Caco-2 (cell line): ENCODE data around the gene ATG12. TPM values are rescaled to one million over a fixed set of nuclear protein-coding genes. Genes with fewer than 3 reads are reported as not detected.

Experiments
- BruUV-seq: library from RNA; stranded (reverse); fragments of 400-500 nt; replicated peaks from 2 replicates; lab custom pipeline; 2021; lab: Mats Ljungman, UMichigan
- CTCF ChIA-PET: fragments of 300-600 bp; sonication (Branson Sonifier 250); formaldehyde crosslinking; loops from one replicate; lab custom pipeline; 2022; ENCODE audit warnings: antibody characterized with exemption; lab: Charles Lee
- POLR2A ChIA-PET: fragments of 300-600 bp; sonication (Branson Sonifier 250); formaldehyde crosslinking; loops from one replicate; lab custom pipeline; 2022; ENCODE audit warnings: antibody characterized with exemption; lab: Charles Lee
- DNase-seq, 2 experiments: peaks; one replicate each; pipeline versions ENCODE4 v3.0.0 to v3.0.0-alpha.2; 2020 to 2022
- H3K27me3 ChIP-seq: replicated peaks from 2 replicates; pipeline ENCODE4 v1.6.0; 2011; ENCODE audit warnings: low read length; ENCODE audit not compliant: control insufficient read depth, insufficient read depth
- H3K36me3 ChIP-seq: 2 replicates; pipeline ENCODE4 v1.5.1; 2011; ENCODE audit warnings: low read length; ENCODE audit not compliant: control insufficient read depth, insufficient read depth
- H3K4me1 ChIP-seq: fragments of 250-450 bp; sonication (Bioruptor Pico); 2 replicates; pipeline ENCODE4 v1.5.1; 2020; ENCODE audit warnings: mild to moderate bottlenecking
- H3K4me3 ChIP-seq: 2 replicates; pipeline ENCODE4 v1.5.1; 2011; ENCODE audit warnings: low read depth, mild to moderate bottlenecking, control low read depth, low read length
- H3K9me3 ChIP-seq: fragments of 250-450 bp; sonication (Bioruptor Pico); 2 replicates; pipeline ENCODE4 v1.5.1; 2020; ENCODE audit warnings: mild to moderate bottlenecking, moderate library complexity
- H3K27ac Mint-ChIP-seq: one replicate; pipeline ENCODE4 v1.8.0; 2022; ENCODE audit warnings: mixed read lengths; ENCODE audit not compliant: unreplicated experiment
- H3K27me3 Mint-ChIP-seq: one replicate; pipeline ENCODE4 v1.8.0; 2022; ENCODE audit warnings: mixed read lengths; ENCODE audit not compliant: insufficient read depth, unreplicated experiment
- H3K36me3 Mint-ChIP-seq: one replicate; pipeline ENCODE4 v1.8.0; 2022; ENCODE audit warnings: mild to moderate bottlenecking, mixed read lengths; ENCODE audit not compliant: insufficient read depth, unreplicated experiment
- H3K4me1 Mint-ChIP-seq: one replicate; pipeline ENCODE4 v1.8.0; 2022; ENCODE audit warnings: low read depth, mixed read lengths; ENCODE audit not compliant: unreplicated experiment
- H3K4me3 Mint-ChIP-seq: one replicate; pipeline ENCODE4 v1.8.0; 2022; ENCODE audit warnings: mild to moderate bottlenecking, moderate library complexity, mixed read lengths; ENCODE audit not compliant: unreplicated experiment
- H3K9me3 Mint-ChIP-seq: one replicate; pipeline ENCODE4 v1.8.0; 2022; ENCODE audit warnings: mixed read lengths; ENCODE audit not compliant: unreplicated experiment
- intact Hi-C: fragments of 100-400 bp; cut with micrococcal nuclease; formaldehyde crosslinking; loops from one replicate; pipeline ENCODE4 v1.10.0; 2022; ENCODE audit not compliant: unreplicated experiment
- total RNA-seq: library from RNA; stranded (reverse); gene quantifications from 2 replicates; pipeline ENCODE4 v1.2.3, GENCODE V29; 2022
- TF ChIP-seq, protein P1 (sequence below), 2 experiments: fragments of 200-600 bp in 1 of 2; IDR thresholded peaks; 1 replicate in 1 of 2; 2 replicates in 1 of 2; pipeline versions ENCODE4 v1.5.1 to v1.8.0; 2011 to 2022; ENCODE audit warnings: antibody characterized with exemption in 1 of 2, control low read depth in 1 of 2, inconsistent platforms in 1 of 2, low read depth in 1 of 2, low read length in 1 of 2, mild to moderate bottlenecking in 1 of 2, moderate library complexity in 1 of 2; ENCODE audit not compliant: insufficient read depth in 1 of 2, severe bottlenecking in 1 of 2, unreplicated experiment in 1 of 2

ATG12 gene
- total RNA-seq, 1 experiment from 2014 or later, result 46.8 TPM

- TF ChIP-seq, protein P1, sequence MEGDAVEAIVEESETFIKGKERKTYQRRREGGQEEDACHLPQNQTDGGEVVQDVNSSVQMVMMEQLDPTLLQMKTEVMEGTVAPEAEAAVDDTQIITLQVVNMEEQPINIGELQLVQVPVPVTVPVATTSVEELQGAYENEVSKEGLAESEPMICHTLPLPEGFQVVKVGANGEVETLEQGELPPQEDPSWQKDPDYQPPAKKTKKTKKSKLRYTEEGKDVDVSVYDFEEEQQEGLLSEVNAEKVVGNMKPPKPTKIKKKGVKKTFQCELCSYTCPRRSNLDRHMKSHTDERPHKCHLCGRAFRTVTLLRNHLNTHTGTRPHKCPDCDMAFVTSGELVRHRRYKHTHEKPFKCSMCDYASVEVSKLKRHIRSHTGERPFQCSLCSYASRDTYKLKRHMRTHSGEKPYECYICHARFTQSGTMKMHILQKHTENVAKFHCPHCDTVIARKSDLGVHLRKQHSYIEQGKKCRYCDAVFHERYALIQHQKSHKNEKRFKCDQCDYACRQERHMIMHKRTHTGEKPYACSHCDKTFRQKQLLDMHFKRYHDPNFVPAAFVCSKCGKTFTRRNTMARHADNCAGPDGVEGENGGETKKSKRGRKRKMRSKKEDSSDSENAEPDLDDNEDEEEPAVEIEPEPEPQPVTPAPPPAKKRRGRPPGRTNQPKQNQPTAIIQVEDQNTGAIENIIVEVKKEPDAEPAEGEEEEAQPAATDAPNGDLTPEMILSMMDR (IDR thresholded peaks at IDR 0.05; ENCODE audit: insufficient read depth in 1 of 2, low read depth in 1 of 2, low read length in 1 of 2, severe bottlenecking in 1 of 2, unreplicated experiment in 1 of 2), result no peak
- ChIA-PET POLR2A (interaction anchor here (0.5 kb wide), 1 partner anchor 606 kb away, joined by 5 read pairs; no protein-coding TSS in a partner anchor), CTCF (no interaction called here)
- no peak overlapping the region for H3K4me3 ChIP-seq
- H3K36me3 Mint-ChIP-seq, result no peaks in the 10 kb centered on the region
- BruUV-seq, result no TSS peak
- intact Hi-C loops, result no loop called here
- no peaks in the 10 kb centered on the region for H3K27me3 Mint-ChIP-seq
- peaks cover 39% of the 10 kb centered on the region for H3K4me1 ChIP-seq
- H3K9me3 Mint-ChIP-seq, result peaks cover 11% of the 10 kb centered on the region
- H3K27ac Mint-ChIP-seq, result no peak overlapping the region
- no peak overlapping the region for H3K4me3 Mint-ChIP-seq
- no peak for DNase-seq
- H3K27me3 ChIP-seq, result no peaks in the 10 kb centered on the region
- no peaks in the 10 kb centered on the region for H3K36me3 ChIP-seq
- H3K9me3 ChIP-seq, result no peaks in the 10 kb centered on the region
- peaks cover 36% of the 10 kb centered on the region for H3K4me1 Mint-ChIP-seq
Observed at GRCh38 chr5:115859378-115859777, 18.0 kb upstream of the ATG12 start.

- Histone ChIP-seq H3K27me3 (no peaks in the 10 kb centered on the region), H3K36me3 (no peaks in the 10 kb centered on the region), H3K9me3 (0 out of 2 replicates have a peak, but pooled peaks cover 2% of the 10 kb centered on the region), H3K4me3 (no peak overlapping the region), H3K4me1 (peaks cover 33% of the 10 kb centered on the region)
- Mint-ChIP-seq H3K27me3 (no peaks in the 10 kb centered on the region), H3K36me3 (no peaks in the 10 kb centered on the region), H3K9me3 (peaks cover 16% of the 10 kb centered on the region), H3K27ac (no peak overlapping the region), H3K4me3 (no peak overlapping the region), H3K4me1 (peaks cover 28% of the 10 kb centered on the region)
- BruUV-seq, result no TSS peak
- POLR2A ChIA-PET, result no interaction called here
- intact Hi-C loops, result no loop called here
- no peak for DNase-seq
- CTCF ChIA-PET, result no interaction called here
- TF ChIP-seq, protein P1 (IDR thresholded peaks at IDR 0.05; ENCODE audit: insufficient read depth in 1 of 2, low read depth in 1 of 2, low read length in 1 of 2, severe bottlenecking in 1 of 2, unreplicated experiment in 1 of 2), result no peak
Observed at GRCh38 chr5:115858396-115858795, 17.0 kb upstream of the ATG12 start.

DNA sequence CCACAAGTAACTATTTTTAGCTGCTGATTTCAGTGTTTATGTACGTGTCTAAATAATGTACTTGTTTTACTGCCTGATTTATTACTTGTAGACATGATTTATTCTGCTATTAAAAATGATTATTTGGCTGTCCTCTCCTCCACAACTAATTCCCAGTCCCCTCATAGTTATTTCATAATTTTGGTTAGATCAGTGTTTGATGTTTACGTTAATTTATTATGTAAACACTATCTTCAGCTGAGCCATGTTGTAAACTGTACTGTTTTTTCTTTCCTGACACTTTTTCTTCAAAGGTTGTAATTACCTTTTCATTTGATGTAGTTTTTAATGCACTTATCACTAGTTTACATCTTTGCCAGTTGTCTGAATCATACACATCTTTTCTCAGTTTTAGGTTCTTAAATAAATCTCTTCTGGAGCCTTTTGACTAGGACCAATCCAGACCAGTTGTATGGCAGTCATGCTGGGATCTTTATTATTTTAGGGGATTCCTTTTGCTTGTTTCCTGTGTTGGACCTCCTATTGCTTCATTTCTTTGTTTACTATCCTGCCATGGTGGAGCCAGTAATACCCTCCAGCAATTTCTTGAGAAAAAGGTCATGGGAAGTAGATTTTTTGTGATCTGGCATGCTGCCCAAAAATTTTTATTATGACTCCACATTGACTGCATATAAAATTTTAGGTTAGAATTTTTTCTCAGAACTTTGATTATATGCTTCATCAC lies 16.4 kb upstream of the ATG12 start:
- Histone ChIP-seq H3K36me3 (no peaks in the 10 kb centered on the region), H3K4me1 (peaks cover 33% of the 10 kb centered on the region), H3K27me3 (no peaks in the 10 kb centered on the region), H3K4me3 (no peak overlapping the region), H3K9me3 (0 out of 2 replicates have a peak, but pooled peaks cover 7% of the 10 kb centered on the region)
- Mint-ChIP-seq H3K4me3 (no peak overlapping the region), H3K4me1 (peaks cover 28% of the 10 kb centered on the region), H3K36me3 (no peaks in the 10 kb centered on the region), H3K27me3 (no peaks in the 10 kb centered on the region), H3K9me3 (peaks cover 22% of the 10 kb centered on the region), H3K27ac (peak overlapping the region; percentile 26)
- TF ChIP-seq, protein P1 (IDR thresholded peaks at IDR 0.05; ENCODE audit: insufficient read depth in 1 of 2, low read depth in 1 of 2, low read length in 1 of 2, severe bottlenecking in 1 of 2, unreplicated experiment in 1 of 2), result no peak
- CTCF ChIA-PET, result no interaction called here
- POLR2A ChIA-PET, result no interaction called here
- no TSS peak for BruUV-seq
- no peak for DNase-seq
- intact Hi-C loops, result no loop called here
